HUDEP-2 (cell line): ENCODE measurements around the gene HDAC8.
"Not testable (repeated sequence)": the region's sequence is repeated elsewhere in the genome, so short reads cannot be mapped to it uniquely, and the experiment has no call there.

Source experiments
- DNase-seq, 76 experiments: peaks; one replicate each; lab custom pipeline; 2025; ENCODE audit not compliant: unreplicated experiment in 76 of 76; lab: John Stamatoyannopoulos, UW

HDAC8 gene

DNA sequence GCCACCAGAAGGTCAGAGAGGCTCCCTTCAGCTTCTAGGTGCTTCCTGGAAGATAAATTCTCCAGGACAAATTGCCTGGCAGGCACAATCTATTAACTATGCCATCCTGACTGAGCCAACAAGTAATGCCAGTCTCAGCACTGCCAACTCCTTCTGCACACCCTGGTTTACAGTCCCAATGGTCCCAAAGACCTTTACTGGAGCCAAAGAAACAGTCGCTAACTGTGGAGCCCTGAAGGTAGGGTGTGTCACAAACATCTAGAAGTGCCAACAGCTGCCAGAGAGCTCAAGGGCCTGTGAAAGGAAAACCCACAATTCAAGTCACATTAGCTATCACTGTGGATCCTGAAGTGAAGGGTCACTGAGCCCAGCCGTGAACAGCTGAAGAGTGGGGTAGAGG, 232.0 kb downstream of the HDAC8 start:
- DNase-seq: no peak

DNA sequence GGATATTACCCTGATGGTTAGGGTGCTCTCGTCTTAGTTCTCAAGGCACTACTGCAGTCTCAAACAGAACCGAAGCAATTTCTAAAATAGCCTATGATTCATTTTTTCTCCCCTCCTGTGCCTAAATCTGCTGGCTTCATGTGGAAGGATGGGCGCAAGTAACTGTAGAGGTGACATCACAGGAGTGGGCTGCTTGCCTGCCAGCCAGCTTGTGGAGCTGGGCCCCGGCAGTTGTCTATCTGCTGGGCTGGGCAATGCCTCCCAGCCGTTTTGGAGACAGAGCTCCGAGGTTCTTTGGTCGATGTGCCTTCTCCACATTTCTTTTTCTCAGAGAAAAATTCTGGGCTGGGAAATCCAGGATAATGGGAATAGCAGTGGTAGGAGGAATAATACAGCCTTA, 232.6 kb downstream of the HDAC8 start:
- DNase-seq: no peak

DNA sequence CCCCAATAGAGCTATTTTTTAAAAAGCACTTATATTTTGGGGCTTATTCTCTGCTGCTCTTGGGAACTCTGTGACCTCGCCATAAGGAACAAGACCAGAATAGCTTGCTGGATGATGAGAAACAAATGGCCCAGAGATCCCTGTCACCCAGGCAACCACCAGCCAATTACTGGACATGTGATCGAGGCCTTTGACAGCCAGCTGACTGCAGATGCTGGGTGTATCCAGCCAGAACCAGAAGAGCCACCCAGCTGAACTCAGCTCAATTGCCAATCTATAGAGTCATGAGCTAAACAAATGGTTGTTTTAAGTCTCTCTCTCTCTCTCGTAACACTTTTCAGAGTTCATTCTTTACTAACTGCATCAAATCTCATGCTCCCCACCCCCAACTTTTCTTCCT, 242.5 kb downstream of the HDAC8 start:
- DNase-seq: no peak

- no peak for DNase-seq
Observed at GRCh38 chrX:72326605-72327300, 245.9 kb downstream of the HDAC8 start.

DNA sequence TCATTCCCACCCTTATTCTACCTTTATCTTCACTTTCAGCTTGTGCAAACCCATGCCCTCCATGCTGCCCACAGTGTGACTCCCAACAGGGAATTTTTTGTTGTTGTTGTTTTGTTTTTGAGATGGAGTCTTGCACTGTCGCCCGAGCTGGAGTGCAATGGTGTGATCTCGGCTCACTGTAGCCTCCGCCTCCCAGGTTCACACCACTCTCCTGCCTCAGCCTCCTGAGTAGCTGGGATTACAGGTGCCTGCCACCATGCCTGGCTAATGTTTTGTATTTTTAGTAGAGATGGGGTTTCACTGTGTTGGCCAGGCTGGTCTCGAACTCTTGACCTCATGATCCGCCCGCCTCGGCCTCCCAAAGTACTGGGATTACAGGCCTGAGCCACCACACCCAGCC, 253.0 kb downstream of the HDAC8 start:
- DNase-seq: not testable (repeated sequence)

DNA sequence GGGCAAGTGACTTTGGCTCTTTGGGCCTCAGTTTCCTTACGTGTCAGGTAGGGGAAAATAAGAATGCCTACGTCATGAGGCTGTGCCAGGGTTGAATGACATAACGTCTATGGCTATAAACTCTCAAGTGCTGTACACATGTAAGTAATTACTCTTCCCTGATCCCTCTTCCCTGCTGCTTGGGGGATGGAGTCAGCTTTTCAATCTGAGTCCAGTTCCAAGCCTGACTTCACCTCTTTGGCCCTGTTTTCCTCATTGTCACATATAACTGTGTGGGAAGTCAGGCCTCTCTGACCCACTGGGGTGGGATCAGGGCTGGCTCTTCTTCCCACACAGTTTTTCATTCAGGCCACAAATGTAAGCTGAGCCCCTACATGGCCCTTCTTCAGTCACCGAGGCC, 255.5 kb downstream of the HDAC8 start:
- no peak for DNase-seq

DNA sequence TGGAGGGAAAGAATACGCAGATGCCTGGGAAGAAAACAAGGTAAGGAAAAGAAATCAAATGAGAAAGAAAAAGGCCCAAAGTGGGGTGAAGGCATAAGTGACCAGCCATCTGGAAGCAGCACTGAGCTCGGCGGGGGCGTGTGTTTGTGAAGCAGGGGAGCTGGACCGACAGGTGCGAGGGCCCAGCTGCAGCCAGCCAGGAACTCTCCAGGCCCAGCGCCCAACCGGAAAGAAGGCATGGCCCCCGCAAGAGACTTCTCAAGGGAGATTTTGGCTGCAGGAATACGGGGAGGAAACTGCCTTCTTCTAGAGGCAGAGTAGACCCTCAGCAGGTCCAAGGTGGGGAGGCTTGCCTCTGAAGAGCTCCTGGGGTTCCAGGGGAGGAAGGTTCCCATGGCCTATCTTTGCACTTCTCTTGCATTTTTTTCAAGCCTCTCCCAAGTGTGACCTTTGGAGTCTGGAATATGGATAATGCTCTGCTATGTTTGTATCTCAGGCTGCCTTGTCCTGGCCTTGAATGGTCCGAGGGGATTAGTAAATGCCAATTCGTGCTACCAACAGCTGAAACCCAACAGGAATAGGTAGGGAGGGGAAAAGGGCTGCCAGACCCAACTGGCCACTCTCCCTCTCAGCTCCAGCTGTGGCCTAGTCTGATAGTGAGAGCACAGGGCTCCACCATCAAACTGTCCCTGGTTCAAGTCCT, 256.1 kb downstream of the HDAC8 start:
- no peak for DNase-seq

GRCh38 chrX:72314881-72315280, 257.8 kb downstream of the HDAC8 start:
- DNase-seq: no peak

GRCh38 chrX:72313707-72314641, 258.7 kb downstream of the HDAC8 start:
- DNase-seq: no peak

GRCh38 chrX:72312311-72312940, 260.2 kb downstream of the HDAC8 start:
- DNase-seq: no peak

DNA sequence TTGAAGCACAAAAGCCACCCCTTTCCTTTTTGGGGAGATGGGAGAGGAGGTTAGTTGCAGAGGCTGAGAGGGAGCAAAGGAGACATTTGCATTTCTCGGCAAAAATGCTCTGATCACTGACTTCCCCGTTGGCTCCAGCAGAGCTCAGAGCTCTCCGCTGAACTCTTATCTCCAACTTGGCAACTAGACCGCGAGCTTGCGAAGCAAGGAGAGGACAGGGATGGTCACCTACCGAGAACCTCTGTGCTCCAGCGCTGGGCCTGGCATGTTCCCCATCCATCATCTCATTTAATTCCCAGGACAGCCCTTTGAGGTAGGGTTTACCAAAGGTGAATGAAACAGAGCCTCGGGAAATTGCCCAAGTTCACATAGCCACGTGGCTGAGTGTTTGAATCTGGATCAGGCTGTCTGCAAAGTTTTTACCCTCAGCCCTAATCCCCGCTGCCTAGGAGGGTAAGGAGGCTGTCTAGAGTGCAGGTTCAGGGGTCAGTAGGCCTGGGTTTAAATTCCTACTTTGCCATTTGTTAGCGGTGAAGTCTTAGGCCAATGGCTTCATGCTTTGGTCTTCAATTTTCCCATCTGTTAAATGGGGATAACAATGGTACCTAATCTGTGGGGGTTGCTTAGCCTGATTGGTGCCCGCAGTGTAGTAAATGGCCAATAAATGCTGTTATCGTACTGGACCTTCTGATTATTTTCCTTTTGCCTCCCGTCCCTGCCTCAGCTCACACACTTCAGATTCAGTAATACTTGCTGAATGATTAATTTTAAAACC, 263.2 kb downstream of the HDAC8 start:
- peak in 5 of 76 experiments; percentile 1 to 14 (median 2) for DNase-seq

- DNase-seq: peak in 53 of 76 experiments; percentile 0 to 55 (median 16)
Observed at GRCh38 chrX:72308566-72309296, 263.9 kb downstream of the HDAC8 start.

DNA sequence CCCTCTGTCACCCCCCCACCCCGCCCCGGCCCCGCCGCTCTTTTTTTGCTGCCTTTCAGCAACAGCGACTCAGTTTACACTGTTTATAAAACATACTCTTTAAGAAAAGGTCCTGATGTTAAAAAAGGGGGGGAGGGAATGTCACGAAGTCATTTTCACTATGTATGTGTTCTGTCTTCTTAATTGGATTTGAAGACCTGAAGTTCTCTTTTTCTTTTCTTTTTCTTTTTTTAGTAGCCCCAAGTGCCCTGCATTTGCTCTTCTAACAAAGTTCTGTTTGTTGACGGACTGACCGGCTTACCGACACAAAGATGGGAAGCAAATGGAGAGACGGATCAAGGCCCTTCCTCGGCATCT, 264.5 kb downstream of the HDAC8 start:
- DNase-seq: no peak

DNA sequence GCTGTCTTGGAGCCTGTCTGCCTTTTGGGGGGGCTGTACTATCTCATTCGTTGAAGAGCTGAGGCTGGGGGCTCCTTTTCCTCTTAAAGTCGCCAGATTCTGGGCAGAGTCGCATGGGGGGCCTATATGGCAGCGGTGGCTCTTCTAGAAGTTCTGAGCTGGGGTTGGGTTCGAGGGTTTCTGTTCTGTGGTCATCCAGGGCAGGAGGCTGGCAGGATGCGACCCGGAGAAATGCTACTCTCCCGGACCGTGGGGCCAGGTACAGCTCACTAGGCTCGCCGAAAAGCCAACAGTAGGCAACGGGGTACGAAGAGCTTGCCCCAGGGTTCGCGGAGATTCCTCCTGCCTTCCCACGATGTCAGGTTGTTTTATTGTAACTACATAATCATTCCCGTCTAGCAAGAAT, 265.0 kb downstream of the HDAC8 start:
- no peak for DNase-seq

GRCh38 chrX:72306851-72307645, 265.6 kb downstream of the HDAC8 start:
- DNase-seq: peak in 28 of 76 experiments; percentile 0 to 35 (median 7)

- DNase-seq: peak in 1 of 76 experiments; percentile 2
Observed at GRCh38 chrX:72306085-72306801, 266.4 kb downstream of the HDAC8 start.

DNA sequence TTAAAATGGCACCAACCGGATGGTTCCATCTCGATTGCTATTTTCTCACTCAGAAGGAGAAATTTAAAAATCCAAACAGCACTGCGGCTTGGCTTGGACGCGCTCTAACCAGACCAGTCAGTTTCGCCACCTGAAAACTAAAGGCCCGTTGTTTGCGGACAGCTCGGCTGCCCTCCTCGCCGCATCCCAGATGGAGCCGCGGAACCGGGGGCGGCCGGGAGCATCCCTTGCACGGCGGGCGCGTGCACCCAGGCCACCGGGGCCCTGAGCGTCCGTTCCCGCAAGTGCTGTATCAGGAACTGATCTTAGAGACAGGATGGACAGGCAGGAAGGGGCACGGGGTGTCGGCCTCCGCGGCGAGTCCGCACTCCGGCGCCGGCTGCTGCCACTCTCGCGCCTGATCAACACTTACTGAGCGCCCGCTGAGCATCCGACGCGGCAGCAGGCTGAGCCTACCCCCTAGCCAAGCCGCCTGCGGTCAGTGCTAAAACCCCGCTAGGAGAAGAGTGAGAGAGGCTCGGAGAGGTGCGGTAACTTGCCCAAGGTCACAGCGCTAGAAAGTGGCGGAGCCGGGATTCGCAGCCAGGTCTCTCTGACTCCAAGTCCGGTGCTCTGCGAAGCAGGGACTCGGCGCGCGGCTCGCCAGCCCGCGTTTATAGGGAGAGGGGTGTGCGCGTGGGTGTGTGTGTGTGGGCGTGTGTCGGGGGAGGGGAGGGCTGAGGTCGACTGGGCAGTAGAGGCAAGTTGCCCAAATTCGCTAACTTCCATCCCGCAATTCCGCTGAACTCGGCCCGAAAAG, 267.2 kb downstream of the HDAC8 start, which contains the start of gene CITED1:
Gene CITED1, minus strand, starts transcription at position 629 of the 799 bp plus-strand sequence. CDS start 3,045 bp downstream, outside the sequence.
- no peak for DNase-seq
